HG03039 (cell line): Measurements from ENCODE around the gene NPR1.
"Not testable (repeated sequence)": the region's sequence is repeated elsewhere in the genome, so short reads cannot be mapped to it uniquely, and the experiment has no call there.

Source experiments
- ATAC-seq: cut with Tn5 transposase; IDR thresholded peaks from one replicate; pipeline ENCODE4 v1.9.1; 2021; ENCODE audit warnings: mild to moderate bottlenecking, moderate library complexity; ENCODE audit not compliant: unreplicated experiment

Gene NPR1

DNA sequence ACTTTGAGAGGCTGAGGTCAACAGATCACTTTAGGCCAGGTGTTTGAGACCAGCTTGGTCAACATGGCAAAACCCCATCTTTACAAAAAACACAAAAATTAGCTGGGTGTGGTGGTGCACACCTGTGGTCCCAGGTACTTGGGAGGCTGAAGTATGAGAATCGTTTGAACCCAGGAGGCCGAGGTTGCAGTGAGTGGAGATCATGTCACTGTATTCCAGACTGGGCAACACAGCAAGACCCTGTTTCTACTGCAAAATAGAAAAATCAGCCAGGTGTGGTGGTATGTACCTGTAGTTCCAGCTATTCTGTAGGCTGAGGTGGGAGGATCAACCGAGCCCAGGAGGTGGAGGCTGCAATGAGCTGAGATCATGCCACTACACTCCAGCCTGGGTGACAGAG, 45.2 kb downstream of the NPR1 start:
- no peak for ATAC-seq

DNA sequence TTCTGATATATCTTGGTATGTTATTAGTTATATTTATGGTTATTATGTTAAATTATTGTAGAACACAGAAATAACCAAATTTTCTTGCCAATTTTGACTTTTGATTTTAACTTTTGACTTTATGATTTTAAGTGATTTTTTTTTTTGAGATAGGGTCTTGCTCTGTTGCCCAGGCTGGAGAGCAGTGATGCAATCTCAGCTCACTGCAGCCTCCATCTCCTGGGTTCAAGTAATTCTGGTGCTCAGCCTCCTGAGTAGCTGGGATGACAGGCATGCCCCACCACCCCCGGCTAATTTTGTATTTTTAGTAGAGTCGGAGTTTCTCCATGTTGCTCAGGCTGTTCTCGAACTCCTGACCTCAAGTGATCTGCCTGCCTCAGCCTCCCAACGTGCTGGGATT, 46.1 kb downstream of the NPR1 start:
- ATAC-seq: not testable (repeated sequence)

DNA sequence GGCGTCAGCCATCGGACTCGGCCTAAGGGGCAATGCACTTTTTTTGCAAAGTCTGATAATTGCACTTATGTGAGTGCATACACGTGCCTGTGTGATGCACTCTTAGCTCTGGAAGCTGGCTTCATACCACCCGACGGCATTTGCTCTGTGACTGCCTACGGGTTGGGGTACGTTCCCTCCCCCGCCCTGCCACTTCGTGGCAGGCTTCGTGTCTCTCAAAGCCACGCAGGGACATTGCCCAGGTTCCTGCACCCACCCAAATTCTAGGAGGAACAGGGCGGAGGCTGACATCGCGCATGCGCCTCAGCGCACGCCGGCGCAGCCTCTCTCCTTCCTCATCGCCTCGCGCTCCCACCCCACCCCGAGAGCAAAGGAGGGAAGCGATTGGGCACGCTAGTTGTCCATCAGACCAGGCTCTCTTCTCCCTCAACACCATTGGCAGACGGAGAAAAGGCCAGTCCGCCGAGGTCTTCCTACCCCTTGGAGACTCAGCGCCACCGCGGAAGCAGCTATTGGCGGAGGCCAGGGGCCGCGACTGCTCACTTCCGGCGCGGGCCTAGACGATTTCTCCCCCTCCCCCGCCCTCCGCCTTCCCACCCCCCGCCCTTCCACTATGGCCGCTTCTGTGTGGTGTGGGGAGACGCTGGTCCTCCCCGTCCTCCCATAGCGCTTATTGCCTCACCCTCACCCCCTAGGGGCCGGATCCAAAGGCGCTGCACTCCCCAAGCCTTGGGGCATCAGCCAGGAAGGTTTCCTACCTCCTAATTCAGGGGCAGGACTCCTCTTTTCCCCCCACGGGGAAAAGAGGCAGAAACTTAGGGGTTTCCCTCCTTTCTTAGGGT, 49.2 kb downstream of the NPR1 start, which contains the start of gene INTS3:
Gene INTS3 (plus strand): TSS at position 588 of the 842 bp plus-strand sequence. CDS start 585 bp downstream, outside the sequence.
- peak; percentile 91 for ATAC-seq

DNA sequence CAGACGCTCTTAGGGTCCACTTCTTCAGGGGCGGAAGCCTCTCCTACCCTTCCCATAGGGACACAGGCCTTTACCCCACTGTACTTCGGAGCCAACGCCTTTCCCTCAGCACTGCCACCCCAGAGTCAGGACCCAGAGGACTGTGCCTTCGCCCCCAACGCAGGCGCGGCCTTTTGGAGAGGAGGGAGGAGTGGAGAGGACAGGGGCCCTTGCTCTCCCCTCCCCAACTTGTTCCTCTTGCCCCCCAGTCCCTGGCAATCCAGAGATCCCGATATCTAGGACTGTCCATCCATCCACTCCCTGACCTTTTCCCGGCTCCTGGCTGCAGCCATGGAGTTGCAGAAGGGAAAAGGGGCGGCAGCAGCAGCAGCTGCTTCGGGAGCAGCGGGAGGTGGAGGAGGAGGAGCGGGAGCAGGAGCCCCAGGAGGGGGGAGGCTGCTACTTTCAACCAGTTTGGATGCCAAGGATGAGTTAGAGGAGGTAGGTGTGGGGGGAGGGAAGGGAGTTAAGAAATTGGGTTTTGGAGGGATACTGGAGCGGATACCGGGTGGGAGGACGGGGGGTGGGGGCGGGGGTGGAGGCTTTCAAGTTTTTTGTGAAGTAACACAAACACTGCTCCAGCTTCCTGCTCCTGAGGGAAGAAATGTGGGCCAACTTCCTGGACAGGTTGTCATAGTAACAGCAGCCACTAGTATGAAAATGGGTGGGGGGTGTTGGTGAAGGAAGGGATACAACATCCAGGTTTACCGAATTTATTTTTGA, 50.0 kb downstream of the NPR1 start:
- ATAC-seq: no peak

DNA sequence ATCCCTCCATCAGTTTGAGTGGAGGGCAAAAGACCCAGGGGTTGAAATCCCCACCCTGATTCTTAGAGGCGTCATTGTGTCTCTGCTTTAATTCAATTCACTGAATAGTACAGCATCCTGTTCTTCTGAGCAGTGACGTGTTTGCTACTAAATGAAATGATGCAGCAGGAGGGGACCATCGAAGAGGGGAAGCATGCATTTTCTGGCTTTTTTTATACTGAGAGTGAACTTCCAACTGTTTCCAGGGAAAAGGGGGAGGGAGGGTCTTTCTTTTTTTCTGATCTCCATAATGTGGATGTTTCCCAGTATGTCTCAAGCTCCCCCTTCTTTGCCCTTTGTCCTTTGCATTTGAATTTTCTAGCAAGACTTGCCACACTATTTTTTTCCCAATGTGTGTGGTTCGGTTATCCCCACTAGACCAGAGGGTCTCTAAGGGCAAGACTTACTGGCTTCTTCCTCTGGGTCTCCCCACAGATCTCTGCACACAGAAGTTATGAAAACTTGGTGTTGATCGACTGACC, 52.0 kb downstream of the NPR1 start:
- ATAC-seq: no peak

DNA sequence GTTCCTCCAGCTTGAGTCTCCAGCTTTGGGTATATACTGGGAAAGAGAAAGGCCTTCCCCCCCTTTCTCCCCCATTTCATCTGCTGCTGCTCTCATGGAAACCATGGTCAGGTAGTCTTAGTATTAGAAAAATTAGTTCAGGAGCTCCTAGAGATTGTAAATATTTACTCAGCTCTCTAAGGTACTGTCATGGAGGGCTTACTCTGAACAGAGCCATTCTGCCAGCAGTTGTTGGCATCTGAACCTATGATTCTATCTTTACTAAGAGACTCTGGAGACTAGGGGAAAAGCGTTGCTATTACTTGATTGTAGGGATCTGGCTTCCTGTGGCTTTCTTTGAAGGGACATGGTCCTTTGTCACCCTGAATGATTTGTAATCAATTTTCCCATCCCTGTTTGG, 55.5 kb downstream of the NPR1 start:
- ATAC-seq: no peak

DNA sequence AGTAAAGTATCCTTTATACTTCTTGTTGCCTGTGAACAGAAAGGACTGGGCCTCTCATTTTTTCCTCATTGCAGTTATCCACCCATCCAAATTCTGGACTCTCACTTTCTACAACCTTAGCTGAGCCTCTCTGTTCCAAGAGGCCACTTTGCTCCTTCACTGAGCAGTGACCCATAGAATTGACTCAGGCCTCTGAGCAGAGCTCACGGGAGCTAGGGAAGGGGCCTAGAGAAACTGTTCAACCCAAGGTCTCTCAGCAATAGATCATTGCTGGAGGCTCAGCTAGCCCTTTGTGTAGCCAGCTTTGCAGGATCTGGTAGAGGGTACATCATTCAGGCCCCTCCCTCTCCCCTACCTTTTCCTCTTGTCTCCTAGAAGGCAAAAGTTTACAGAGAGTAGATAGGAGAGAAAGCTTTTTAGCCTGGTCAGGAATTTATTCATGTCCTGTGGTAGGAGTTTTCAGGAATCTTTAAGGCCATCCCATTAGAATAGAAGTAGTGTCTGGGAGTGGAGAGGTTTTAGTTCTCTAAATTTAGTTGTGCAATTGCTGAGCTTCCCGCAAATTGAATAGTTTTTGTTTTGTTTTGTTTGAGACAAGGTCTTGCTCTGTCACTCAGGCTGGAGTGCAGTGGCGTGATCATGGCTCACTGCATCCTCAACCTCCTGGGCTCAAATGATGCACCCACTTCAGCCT, 56.1 kb downstream of the NPR1 start:
- no peak for ATAC-seq

DNA sequence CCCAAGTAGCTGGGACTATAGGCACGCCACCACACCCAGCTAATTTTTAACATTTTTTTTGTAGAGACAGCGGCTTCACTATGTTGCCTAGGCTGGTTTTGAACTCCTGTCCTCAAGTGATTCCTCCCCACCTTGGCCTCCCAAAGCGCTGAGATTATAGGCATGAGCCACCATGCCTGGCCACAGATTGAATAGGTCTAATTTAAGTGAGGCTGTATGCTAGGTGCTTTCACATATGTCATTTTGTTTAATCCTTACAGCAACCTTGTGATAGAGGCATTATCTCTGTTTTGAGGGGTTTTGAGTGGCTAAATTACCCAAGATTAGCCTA, 56.6 kb downstream of the NPR1 start:
- no peak for ATAC-seq

DNA sequence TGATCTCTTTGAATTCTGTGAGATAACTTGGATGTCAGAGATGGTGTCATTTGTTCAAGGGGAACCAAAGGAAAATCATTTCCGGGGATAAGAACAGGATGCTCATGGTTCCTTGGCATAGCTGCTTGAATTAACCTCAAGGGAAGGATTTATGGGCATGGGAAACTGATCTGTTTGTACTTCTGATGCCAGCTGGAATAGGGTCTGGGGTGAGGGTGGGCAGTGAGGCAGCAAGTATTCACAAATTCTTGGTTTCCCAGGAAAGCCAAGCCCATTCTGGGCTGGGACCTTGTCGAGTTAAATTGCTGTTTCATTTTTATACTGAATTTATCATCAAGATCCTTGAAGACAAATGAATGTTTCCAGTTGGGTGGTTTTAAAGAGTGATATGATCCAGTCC, 63.5 kb downstream of the NPR1 start:
- no peak for ATAC-seq

DNA sequence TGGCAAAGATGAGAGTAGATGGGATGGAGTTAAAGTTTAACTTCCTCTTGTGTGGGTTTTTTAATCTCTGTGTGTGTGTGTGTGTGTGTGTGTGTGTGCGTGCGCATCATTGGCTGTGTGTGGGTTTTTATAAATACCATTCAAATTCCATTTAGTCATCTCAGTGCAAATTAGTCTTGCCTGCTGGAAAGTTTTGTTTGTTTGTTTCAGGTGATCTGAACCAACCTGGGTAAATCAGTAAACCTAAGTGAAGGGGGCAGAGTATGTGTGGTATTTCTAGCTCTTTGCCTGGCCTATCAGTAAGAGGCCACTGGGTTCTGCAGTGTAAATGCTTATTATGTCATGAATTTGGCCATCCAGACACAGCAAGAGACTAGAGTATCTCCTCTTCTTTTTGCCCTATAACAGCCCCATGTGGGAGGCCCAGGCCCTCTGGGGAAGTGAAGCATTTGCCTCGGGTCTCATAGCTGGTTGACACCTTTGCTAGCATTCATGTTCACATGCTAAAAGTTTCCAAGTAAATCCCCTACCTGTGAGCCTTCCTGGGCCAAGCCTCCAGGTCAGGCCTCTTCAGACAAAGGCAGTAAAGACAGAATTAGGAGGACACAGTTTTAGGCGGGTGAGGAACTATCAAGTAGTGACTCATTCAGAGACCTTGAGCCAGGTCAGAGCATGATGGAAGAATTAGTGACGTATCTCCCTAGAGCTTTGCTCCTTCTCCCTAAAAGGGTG, 64.1 kb downstream of the NPR1 start:
- ATAC-seq: no peak
